Brain pericyte (primary cell): ENCODE results near the gene GAD1.

Experiments used
- DNase-seq: peaks from one replicate; pipeline ENCODE4 v3.0.0-alpha.2; 2012; ENCODE audit warnings: low read depth, low spot score

Gene GAD1

GRCh38 chr2:170816504-170817092 is at the start of gene GAD1:
Gene GAD1, plus strand, starts transcription at chr2:170816887. Its CDS starts 1,705 bp downstream, at chr2:170818592.
- no peak for DNase-seq

DNA sequence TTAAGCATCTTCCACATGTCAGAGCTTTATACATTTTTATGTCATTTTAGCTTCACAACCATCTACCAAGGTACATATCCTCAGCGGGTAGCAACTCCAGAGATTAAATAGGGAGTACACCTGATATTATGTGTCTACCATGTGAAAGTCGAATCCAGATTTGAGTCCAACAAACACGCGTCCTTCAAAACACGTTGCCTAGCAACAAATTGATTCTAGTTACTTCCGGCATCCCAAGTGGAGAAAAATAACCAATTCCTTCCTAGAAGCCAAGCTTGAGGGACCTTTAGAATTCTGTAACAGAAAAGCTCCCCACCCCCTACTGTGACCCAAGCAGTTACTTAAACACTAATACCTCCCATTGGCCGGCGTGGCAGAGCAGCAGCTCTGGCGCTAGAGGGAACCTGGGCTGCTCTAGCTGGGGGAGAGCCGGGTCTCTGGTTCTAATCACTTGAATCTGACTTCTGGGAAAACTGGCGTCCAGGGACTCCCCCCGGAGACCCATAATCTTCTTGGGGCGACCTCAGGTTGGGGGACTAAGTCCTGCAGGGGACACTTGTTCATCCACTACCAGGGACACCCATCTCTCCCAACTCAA is 46.6 kb upstream of the GAD1 start, which contains the start of gene ERICH2:
TSS of gene ERICH2 (plus strand) at position 371 of the 598 bp plus-strand sequence. CDS start 304 bp downstream, outside the sequence.
- no peak for DNase-seq

DNA sequence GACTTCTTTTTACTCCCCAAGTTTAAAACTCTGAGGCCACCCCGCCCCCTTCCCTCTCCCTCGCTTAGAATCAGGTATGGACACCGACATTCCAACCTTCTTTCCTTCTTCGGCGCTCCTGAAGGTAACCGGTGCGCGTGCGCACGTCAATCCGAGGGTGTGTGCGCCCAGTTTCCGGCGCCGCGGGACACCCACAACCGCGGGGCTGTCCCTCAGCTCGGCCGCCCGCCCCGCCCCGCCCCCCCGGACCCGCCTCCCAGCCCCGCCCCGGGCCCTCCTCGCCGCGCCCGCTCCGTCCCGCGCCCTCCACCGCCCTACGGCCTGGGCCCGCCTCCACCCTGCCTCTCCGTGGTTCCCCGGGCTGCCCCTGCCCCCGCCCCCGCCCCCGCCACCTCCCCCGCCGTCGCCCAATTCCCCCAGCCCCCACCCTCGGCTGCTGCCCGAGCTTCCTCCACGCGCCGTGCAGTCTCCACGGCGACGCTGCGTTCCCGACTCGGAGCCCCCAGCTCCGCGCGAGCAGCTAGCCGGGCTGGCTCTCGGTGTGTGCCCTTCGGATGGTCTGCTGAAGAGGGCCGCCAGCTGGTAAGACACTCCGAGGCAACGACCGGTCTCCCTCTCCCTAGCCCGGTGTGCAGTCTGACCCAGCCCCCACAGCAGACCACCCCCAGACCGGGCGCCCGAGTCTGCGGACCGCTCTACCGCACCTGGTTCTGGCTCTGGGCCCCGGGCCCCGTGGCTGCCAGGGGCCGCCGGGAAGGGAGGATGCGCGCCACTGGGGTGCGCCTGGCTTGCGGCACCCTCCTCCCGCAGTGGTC is 45.9 kb upstream of the GAD1 start:
- no peak for DNase-seq

DNA sequence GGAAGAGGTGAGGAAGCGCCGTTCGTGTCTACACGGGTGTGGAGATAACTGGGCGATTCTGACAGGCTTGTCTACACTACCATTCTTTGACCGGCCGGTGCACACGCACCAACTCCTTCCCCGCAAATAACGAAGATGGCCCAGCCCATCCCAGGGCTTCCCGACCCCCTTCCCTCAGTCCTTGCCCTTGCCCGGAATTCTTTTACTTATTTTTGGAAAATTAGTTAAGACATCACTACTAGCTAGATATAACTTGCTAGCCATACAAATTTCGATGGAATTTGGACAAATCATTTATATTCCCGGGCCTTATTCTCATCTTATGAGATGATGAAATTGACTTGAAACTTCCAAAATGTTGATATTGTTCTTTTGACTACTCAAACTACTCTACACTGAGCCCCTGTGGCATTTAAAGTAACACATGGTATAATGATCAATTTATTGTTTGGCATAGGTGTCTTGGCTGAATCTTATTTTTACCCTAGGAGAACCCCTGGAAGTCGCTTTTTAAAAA is 45.2 kb upstream of the GAD1 start:
- no peak for DNase-seq

- no peak for DNase-seq
Measured at GRCh38 chr2:170772295-170772694, 44.4 kb upstream of the GAD1 start.

- no peak for DNase-seq
Measured at GRCh38 chr2:170774074-170774473, 42.6 kb upstream of the GAD1 start.

DNA sequence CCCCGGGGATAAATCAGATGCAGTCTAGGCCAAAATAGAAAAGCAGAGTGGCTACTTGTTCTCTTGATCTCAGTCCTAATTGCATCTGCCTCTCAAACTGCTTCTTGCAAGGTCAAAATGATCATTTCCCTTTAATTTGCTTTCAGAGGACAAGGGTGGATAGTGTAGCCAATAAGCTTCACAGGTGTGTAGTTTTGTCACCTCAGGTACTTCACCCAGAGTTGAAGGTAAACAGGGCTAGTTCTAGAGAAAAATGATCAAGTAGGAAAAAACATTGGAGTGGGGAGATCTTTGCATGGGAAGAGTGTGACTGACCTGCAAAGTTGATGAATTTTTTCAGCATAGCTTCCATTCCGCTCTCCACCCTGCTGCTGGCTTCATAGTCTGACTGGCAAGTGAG is 37.8 kb upstream of the GAD1 start:
- no peak for DNase-seq

DNA sequence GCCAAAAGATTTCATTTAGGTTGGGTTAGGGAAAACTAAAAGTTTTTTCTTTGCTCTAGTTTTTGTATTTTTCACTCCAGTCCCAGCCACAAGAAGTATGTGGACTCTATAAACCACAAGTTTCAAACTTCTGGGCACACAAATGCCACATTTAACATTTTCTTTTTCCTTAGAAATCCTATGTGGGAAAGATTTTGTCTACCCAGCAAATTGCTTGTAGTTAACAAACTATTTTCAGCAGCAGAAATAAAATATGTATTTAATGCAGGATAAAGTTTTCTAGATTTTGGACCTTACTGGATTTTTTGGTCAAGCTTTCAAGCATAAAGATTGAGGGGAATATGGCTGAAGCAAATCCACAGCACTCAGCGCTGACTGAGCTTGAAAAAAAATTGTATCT is 37.4 kb upstream of the GAD1 start:
- no peak for DNase-seq

GRCh38 chr2:170782673-170783072 is 34.0 kb upstream of the GAD1 start:
- no peak for DNase-seq

- DNase-seq: no peak
Measured at GRCh38 chr2:170783549-170783948, 33.1 kb upstream of the GAD1 start.

DNA sequence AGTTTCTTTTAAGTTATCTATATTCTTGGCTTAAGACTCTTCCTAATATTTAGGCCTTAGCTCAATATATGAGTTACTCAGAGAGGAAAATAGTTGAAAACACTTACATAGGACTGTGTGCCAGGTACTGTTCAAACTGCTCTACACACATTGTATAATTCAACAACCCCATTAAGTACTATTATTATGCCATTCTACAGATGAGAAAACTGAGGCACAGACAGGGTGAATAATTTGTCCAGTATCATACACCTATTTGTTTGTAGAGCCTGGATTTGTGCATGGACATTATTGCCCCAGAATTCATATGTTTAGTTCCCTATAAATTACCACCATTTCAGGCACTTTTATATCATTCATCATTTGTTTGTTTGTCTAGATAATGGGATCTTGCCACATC is 17.7 kb upstream of the GAD1 start:
- no peak for DNase-seq

DNA sequence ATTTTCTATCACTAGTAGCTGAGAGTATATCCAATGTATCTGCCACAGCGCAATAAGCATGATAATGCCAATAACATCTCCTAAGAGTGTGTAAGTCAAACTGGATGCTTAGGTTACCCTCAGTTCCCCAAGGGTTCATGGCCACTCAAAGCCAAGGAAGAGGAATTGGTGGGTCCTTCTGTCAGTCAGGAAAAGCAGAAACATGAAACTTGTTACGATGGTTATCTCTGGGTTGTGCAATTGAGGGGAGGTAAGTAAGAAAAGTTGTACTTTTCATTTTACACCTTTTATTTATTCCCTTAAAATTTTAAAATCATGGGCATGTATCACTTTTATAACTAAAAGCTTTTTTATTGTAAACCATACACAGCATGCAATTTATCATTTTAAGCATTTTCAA is 10.1 kb upstream of the GAD1 start:
- no peak for DNase-seq

DNA sequence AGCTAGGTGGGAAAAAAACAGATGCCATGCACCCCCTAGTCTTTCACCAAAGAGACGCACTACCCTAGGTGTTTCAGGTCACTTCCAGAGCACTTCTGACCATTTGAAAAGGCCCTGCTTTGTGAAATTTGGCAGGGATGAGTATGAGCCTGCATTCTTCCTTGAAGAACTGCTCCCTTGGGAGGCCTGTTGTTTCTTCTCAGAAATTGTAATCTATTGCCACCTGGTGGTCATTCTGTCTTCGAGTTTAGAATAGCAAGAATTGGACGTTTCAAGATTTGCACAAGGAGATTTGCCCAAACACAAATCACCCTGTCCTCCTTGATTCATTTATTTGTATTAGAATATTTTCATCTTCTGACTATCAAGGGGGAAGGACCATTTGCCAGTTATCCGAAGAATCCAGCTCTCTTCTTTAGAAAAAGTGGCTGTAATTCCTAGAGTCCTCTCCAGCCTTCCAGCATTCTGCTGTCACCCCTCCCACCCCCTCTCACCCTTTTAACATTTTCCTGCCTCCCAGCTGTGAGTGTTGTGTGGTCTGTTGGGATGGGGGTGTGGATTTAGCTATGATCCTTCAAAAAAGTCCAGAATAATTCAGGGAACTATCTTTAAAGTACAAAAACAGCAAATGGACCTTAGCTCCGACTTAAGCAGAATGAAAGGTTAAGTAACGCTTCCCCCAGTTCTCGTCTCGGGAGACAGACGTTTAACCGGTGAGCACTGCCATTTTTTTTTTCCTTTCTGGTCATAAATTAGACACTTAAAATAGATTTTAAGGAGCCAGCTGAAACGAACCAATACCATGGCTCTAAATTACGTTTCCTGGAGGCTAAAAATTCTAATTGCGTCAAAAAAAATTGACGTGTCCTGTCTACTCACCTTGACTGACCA is 3.7 kb upstream of the GAD1 start:
- DNase-seq: peak; percentile 45

- no peak for DNase-seq
Measured at GRCh38 chr2:170813611-170814532, 2.8 kb upstream of the GAD1 start.

GRCh38 chr2:170814533-170815230 is 2.0 kb upstream of the GAD1 start:
- DNase-seq: no peak

DNA sequence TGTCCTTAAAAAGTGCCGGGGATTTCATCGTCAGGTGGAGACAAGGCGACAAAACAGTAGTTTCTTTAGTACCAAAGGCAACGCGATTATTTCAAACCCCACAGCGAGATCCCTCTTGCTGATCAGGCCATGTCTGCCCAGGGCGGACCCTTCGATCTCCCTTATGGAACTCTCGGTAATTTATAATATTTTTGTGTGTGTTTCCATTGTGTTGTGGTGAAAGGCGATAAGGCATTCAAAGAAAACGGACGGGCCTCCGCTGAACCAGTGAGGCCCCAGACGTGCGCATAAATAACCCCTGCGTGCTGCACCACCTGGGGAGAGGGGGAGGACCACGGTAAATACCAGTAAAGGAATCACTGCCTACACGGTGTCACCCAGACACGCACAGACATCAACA is 1.4 kb upstream of the GAD1 start:
- DNase-seq: no peak

- no peak for DNase-seq
Measured at GRCh38 chr2:170815746-170816503, 762 bp upstream of the GAD1 start.

- no peak for DNase-seq
Measured at GRCh38 chr2:170817093-170818035, 677 bp downstream of the GAD1 start.
